Thoracic aorta (tissue), 2 donors: ENCODE data around the gene ZSCAN4. TPM values are rescaled to one million over a fixed set of nuclear protein-coding genes. Genes with fewer than 3 reads are reported as not detected.

Experiments
- ATAC-seq: fragments of 150-250 bp; one replicate; pipeline ENCODE4 v1.8.0; 2017; ENCODE audit warnings: low read depth; ENCODE audit not compliant: insufficient number of reproducible peaks, low FRiP score
- DNase-seq: peaks from one replicate; pipeline ENCODE4 v3.0.0-alpha.2; 2020; ENCODE audit warnings: low spot score
- H3K27ac ChIP-seq, 2 donors: fragments of 200-600 bp; sonication (generic); 1 replicate in 1 of 2; 2 replicates in 1 of 2; pipeline ENCODE4 v1.5.1; 2016; ENCODE audit warnings: mild to moderate bottlenecking in 2 of 2, moderate library complexity in 2 of 2
- H3K27me3 ChIP-seq: fragments of 200-600 bp; sonication (generic); replicated peaks from 2 replicates; pipeline ENCODE4 v1.6.0; 2016; ENCODE audit warnings: mild to moderate bottlenecking; ENCODE audit not compliant: insufficient read depth
- H3K36me3 ChIP-seq: fragments of 200-600 bp; sonication (generic); one replicate; pipeline ENCODE4 v1.5.1; 2016
- H3K4me1 ChIP-seq, 2 donors: fragments of 200-600 bp; sonication (generic); 1 replicate in 1 of 2; 2 replicates in 1 of 2; pipeline versions ENCODE4 v1.5.1 to v1.6.0; 2016; ENCODE audit warnings: low read depth in 2 of 2, mild to moderate bottlenecking in 1 of 2; ENCODE audit not compliant: control insufficient read depth in 1 of 2
- H3K4me3 ChIP-seq: fragments of 200-600 bp; sonication (generic); 2 replicates; pipeline ENCODE4 v1.5.1; 2016; ENCODE audit warnings: mild to moderate bottlenecking
- H3K9me3 ChIP-seq: fragments of 200-600 bp; sonication (generic); 2 replicates; pipeline ENCODE4 v1.5.1; 2016
- total RNA-seq, 2 donors: library from RNA; depleted of rRNA; stranded (reverse); fragments of >200 nt; gene quantifications; one replicate each; pipeline versions ENCODE4 v1.1.0 to v1.2.3, GENCODE V29; 2016
- TF ChIP-seq, protein P1 (sequence below): fragments of 200-600 bp; sonication (generic); IDR thresholded peaks from one replicate; pipeline ENCODE4 v1.5.1; 2019; ENCODE audit warnings: antibody characterized with exemption

ZSCAN4 gene
- total RNA-seq, 2 donors from 2014 or later: not detected

DNA sequence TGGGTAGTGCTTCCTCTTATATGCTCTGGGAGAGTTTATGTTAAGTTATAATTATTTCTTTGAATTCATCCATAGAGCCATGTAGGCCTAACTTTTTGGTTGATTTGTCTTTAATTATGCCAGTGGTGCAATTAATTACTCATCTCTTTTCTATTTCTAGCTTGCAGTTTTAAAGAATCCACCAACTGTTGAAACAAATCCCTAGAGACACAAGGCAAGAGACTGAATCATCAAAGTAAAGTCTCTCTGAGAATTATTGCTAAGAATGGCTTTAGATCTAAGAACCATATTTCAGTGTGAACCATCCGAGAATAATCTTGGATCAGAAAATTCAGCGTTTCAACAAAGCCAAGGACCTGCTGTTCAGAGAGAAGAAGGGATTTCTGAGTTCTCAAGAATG lies 7.1 kb downstream of the ZSCAN4 start:
- ATAC-seq: no peak

DNA sequence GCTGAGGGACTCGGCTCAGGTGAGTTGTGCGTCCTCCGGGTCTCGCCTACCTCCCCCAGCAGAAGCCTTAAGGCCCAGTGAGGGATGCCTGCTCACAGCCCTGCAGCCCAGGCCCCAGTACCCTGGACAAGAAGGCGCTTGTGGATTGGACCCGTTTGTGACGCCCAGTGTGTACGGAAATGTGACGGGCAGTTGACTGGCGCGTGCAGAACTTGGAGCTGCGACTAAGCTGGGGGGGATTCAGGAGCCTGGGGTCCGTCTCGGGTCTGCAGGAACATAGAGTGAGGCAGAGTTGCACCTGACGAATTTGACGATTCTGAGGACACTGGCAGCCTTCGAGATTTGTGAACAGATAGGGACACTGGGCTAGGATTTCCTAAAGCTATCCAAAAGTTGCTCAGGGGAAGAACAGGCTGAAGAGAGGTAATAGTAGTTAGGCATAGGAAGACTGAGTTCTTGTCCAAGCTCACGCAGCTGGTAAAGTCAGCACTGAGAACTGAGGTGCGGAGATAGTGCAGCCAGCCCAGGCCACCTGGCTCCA lies 13.6 kb downstream of the ZSCAN4 start:
- DNase-seq (no peak), ATAC-seq (no peak)
- Histone ChIP-seq H3K27me3 (no peaks in the 10 kb centered on the region), H3K4me1 (peaks cover 8 to 11% of the 10 kb centered on the region in 2 donors), H3K9me3 (peaks cover 45% of the 10 kb centered on the region), H3K4me3 (peak overlapping the region; percentile 97), H3K27ac (no peak overlapping the region), H3K36me3 (peaks cover 36% of the 10 kb centered on the region)
- TF ChIP-seq, protein P1, sequence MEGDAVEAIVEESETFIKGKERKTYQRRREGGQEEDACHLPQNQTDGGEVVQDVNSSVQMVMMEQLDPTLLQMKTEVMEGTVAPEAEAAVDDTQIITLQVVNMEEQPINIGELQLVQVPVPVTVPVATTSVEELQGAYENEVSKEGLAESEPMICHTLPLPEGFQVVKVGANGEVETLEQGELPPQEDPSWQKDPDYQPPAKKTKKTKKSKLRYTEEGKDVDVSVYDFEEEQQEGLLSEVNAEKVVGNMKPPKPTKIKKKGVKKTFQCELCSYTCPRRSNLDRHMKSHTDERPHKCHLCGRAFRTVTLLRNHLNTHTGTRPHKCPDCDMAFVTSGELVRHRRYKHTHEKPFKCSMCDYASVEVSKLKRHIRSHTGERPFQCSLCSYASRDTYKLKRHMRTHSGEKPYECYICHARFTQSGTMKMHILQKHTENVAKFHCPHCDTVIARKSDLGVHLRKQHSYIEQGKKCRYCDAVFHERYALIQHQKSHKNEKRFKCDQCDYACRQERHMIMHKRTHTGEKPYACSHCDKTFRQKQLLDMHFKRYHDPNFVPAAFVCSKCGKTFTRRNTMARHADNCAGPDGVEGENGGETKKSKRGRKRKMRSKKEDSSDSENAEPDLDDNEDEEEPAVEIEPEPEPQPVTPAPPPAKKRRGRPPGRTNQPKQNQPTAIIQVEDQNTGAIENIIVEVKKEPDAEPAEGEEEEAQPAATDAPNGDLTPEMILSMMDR: no peak

More for the DNA sequence above, 7.1 kb downstream of the ZSCAN4 start:
- Histone ChIP-seq H3K4me3 (no peak overlapping the region), H3K4me1 (no peaks in the 10 kb centered on the region), H3K27ac (no peak overlapping the region), H3K36me3 (no peaks in the 10 kb centered on the region), H3K27me3 (no peaks in the 10 kb centered on the region), H3K9me3 (no peaks in the 10 kb centered on the region)
- no peak for DNase-seq
- TF ChIP-seq, protein P1: no peak

DNA sequence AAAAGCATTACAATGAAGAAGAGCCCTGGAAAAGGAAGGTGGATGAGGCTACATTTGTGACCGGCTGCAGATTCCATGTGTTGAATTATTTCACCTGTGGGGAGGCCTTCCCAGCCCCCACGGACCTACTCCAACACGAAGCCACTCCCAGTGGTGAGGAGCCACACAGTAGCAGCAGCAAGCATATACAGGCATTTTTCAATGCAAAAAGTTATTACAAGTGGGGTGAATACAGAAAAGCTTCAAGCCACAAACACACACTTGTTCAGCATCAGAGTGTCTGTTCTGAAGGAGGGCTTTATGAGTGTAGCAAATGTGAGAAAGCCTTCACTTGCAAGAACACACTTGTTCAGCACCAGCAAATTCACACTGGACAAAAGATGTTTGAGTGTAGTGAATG lies 18.0 kb downstream of the ZSCAN4 start:
- H3K36me3 ChIP-seq: peaks cover 49% of the 10 kb centered on the region
- ATAC-seq (no peak), DNase-seq (no peak)
- H3K27me3 ChIP-seq: no peaks in the 10 kb centered on the region
- TF ChIP-seq, protein P1: no peak
- H3K27ac ChIP-seq: no peak overlapping the region
- peaks cover 8 to 11% of the 10 kb centered on the region in 2 donors for H3K4me1 ChIP-seq
- no peak overlapping the region for H3K4me3 ChIP-seq
- H3K9me3 ChIP-seq: peaks cover 84% of the 10 kb centered on the region

DNA sequence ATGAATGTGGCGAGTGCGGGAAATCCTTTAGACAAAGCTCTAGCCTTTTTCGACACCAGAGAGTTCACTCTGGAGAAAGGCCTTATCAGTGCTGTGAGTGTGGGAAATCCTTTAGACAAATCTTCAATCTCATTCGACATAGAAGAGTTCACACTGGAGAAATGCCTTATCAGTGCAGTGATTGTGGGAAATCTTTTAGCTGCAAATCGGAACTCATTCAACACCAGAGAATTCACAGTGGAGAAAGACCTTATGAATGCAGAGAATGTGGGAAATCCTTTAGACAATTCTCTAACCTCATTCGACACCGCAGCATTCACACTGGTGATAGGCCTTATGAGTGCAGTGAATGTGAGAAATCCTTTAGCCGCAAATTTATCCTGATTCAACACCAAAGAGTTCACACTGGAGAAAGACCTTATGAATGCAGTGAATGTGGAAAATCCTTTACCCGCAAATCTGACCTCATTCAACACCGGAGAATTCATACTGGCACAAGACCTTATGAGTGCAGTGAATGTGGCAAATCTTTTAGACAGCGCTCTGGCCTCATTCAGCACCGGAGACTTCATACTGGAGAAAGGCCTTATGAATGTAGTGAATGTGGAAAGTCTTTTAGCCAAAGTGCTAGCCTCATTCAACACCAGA lies 18.8 kb downstream of the ZSCAN4 start:
- H3K27ac ChIP-seq: no peak overlapping the region
- H3K9me3 ChIP-seq: peaks cover 91% of the 10 kb centered on the region
- H3K36me3 ChIP-seq: peaks cover 49% of the 10 kb centered on the region
- peak overlapping the region; percentile 14 for H3K4me3 ChIP-seq
- TF ChIP-seq, protein P1: no peak
- DNase-seq (no peak), ATAC-seq (no peak)
- H3K4me1 ChIP-seq: peaks cover 5 to 7% of the 10 kb centered on the region in 2 donors
- no peaks in the 10 kb centered on the region for H3K27me3 ChIP-seq

DNA sequence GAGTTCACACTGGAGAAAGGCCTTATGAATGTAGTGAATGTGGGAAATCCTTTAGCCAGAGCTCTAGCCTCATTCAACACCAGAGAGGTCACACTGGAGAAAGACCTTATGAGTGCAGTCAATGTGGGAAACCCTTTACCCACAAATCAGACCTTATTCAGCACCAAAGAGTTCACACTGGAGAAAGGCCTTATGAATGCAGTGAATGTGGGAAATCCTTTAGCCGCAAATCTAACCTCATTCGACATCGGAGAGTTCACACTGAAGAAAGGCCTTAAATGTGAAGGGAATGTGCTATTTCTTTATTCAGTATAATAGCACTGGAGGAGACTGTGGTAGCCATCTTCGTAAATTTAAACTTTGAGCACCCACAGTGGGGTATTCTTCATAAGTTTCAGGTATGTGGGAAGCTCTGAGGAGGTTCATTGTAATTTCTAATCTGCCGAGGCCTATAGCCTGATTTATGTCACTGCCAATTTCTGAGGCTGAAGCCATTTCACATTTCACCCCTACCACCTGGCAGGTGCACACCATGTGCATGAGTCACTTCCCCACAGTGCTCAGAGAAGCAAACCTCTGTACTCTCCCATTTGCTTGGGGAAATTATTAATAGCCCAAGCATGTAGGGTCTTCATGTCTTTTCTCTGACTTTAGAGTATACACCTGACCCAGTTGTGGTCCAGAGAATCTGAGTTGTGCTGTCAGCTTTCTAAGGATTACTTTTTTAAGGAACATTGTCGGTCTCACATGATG lies 19.5 kb downstream of the ZSCAN4 start:
- ATAC-seq (no peak), DNase-seq (no peak)
- Histone ChIP-seq H3K27me3 (no peaks in the 10 kb centered on the region), H3K36me3 (peaks cover 49% of the 10 kb centered on the region), H3K27ac (no peak overlapping the region), H3K9me3 (peaks cover 90% of the 10 kb centered on the region), H3K4me1 (no peaks in the 10 kb centered on the region), H3K4me3 (peak overlapping the region; percentile 13)
- TF ChIP-seq, protein P1: no peak
